ENCODE data around the gene RBBP8NL.
A peak's percentile ranks its signal among the peaks of the same experiment; 100 is the strongest.

GRCh38 chr20:62401331-62401779 is 26.0 kb downstream of the RBBP8NL start:
- TF ChIP-seq POU5F1 (IDR thresholded peaks at IDR 0.05; ENCODE audit: low read depth, low read length) (no peak), POLR2A (IDR thresholded peaks at IDR 0.05; ENCODE audit: control extremely low read depth in 1 of 2, low read depth in 2 of 2, low read length in 2 of 2) (no peak), SP1 (IDR thresholded peaks at IDR 0.05; ENCODE audit: low read depth, low read length) (no peak), EGR1 (IDR thresholded peaks at IDR 0.05; ENCODE audit: borderline replicate concordance, low read depth, low read length) (no peak), EZH2 (IDR thresholded peaks at IDR 0.05; ENCODE audit: low read depth, low read length, severe bottlenecking) (no peak), BCL11A (IDR thresholded peaks at IDR 0.05; ENCODE audit: low read depth in 2 of 2, low read length in 2 of 2) (no peak), POLR2AphosphoS5 (IDR thresholded peaks at IDR 0.05; ENCODE audit: low read depth, low read length) (no peak), CEBPB (IDR thresholded peaks at IDR 0.05; ENCODE audit: low read depth, low read length) (no peak), CHD2 (IDR thresholded peaks at IDR 0.05; ENCODE audit: low read length) (no peak), CTCF (IDR thresholded peaks at IDR 0.05; ENCODE audit: control extremely low read depth in 1 of 3, insufficient read depth in 1 of 3, low read depth in 1 of 3, low read length in 3 of 3) (peak; percentile 69 to 89 (median 88)), CHD1 (IDR thresholded peaks at IDR 0.05; ENCODE audit: low read depth, low read length) (no peak), MAFK (IDR thresholded peaks at IDR 0.05; ENCODE audit: low read depth, low read length) (no peak), KDM1A (IDR thresholded peaks at IDR 0.05; ENCODE audit: borderline replicate concordance, low read length) (no peak), JUND (IDR thresholded peaks at IDR 0.05; ENCODE audit: low read length) (no peak)

Measured in H1 (cell line).